Lower lobe of right lung (tissue), 2 donors: Measurements from ENCODE around the gene UIMC1. TPM values are rescaled to one million over a fixed set of nuclear protein-coding genes. Genes with fewer than 3 reads are reported as not detected.

Experiments used
- ATAC-seq, 2 donors: fragments of 200-7000 bp; cut with Tn5 transposase; one replicate each; pipeline ENCODE4 v1.9.1; 2020 to 2022; ENCODE audit warnings: mild to moderate bottlenecking in 2 of 2, moderate library complexity in 2 of 2
- DNase-seq: peaks from one replicate; pipeline ENCODE4 v3.0.0-alpha.2; 2020
- H3K27ac ChIP-seq: fragments of 200-600 bp; one replicate; pipeline ENCODE4 v1.8.0; 2022
- H3K27me3 ChIP-seq: fragments of 200-600 bp; one replicate; pipeline ENCODE4 v1.8.0; 2022; ENCODE audit warnings: low read depth
- H3K36me3 ChIP-seq: fragments of 200-600 bp; one replicate; pipeline ENCODE4 v1.8.0; 2022; ENCODE audit warnings: mild to moderate bottlenecking
- H3K4me1 ChIP-seq: fragments of 200-600 bp; one replicate; pipeline ENCODE4 v1.8.0; 2022
- H3K4me3 ChIP-seq: fragments of 200-600 bp; one replicate; pipeline ENCODE4 v1.8.0; 2022; ENCODE audit warnings: mild to moderate bottlenecking
- H3K9me3 ChIP-seq: fragments of 200-600 bp; one replicate; pipeline ENCODE4 v1.8.0; 2022
- CTCF ChIP-seq: fragments of 200-600 bp; IDR thresholded peaks from one replicate; pipeline ENCODE4 v1.8.0; 2022; ENCODE audit warnings: antibody characterized with exemption, mild to moderate bottlenecking
- intact Hi-C: fragments of 100-400 bp; cut with DNase I; formaldehyde crosslinking; loops from one replicate; pipeline ENCODE4 v1.11.0; 2022
- total RNA-seq: library from RNA; stranded (reverse); fragmentation: NEBNext Ultra II Directional; extraction: Animal tissue kit (Norgen Biotek cat#: 25700); gene quantifications from one replicate; pipeline ENCODE4 v1.2.1, GENCODE V29; 2021
- donor health status: DM: no; HTN: yes; CAD: no; lungs with severe emphysema.

Gene UIMC1
- total RNA-seq, 1 donor from 2014 or later: 39.1 TPM

- Histone ChIP-seq H3K9me3 (no peaks in the 10 kb centered on the region), H3K4me3 (no peak overlapping the region), H3K27me3 (no peaks in the 10 kb centered on the region), H3K36me3 (peaks cover 65% of the 10 kb centered on the region), H3K27ac (no peak overlapping the region), H3K4me1 (peaks cover 8% of the 10 kb centered on the region)
- intact Hi-C loops: no loop called here
- ATAC-seq (no peak), DNase-seq (no peak)
- no peak for TF ChIP-seq CTCF
These were observed 97.8 kb downstream of the UIMC1 start for GRCh38 chr5:176908675-176909368.

DNA sequence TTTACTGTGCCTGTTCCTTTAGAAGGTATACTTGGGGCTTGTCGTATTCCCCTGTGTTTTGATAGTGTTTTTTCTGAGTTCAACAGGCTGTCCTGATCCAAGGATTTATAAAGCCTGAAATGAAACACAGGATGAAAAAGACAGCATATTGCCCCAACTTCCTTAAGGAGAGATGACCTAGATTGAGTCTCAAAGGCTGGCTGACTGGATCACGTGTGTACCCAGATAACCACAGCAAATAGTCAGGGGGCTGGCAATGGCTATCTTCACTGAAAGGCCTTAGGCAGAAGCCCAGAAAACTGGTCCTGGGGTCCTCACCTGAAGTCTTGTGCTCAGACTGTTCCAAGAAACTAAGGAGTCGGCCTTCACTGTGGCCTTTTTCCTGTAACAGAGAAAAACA lies 99.8 kb downstream of the UIMC1 start:
- intact Hi-C loops: no loop called here
- H3K4me1 ChIP-seq: peaks cover 18% of the 10 kb centered on the region
- H3K4me3 ChIP-seq: no peak overlapping the region
- no peak overlapping the region for H3K27ac ChIP-seq
- ATAC-seq: no peak
- DNase-seq: no peak
- no peaks in the 10 kb centered on the region for H3K9me3 ChIP-seq
- peaks cover 83% of the 10 kb centered on the region for H3K36me3 ChIP-seq
- no peak for TF ChIP-seq CTCF
- no peaks in the 10 kb centered on the region for H3K27me3 ChIP-seq

DNA sequence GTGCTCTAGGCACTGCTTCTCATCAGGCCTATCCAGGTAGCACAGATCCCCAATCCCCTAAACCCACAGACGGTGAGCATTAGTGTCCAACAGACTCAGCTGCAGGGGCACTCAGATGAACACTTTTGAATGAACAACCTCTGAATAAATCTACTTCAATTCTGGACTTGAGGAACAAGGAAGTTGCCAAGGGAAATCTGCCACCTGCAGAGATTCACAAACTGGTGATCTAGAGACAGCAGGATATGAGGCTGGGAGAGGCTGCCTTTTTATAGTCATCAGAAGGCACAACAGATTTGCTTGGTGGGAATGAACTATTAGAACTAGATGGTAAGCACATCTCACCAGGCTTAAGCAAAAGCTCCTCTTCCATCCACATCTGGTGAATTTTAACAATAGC lies 100.5 kb downstream of the UIMC1 start:
- H3K4me1 ChIP-seq: peaks cover 20% of the 10 kb centered on the region
- no peak for ATAC-seq
- no peaks in the 10 kb centered on the region for H3K9me3 ChIP-seq
- intact Hi-C loops: no loop called here
- DNase-seq: no peak
- H3K4me3 ChIP-seq: no peak overlapping the region
- no peaks in the 10 kb centered on the region for H3K27me3 ChIP-seq
- H3K27ac ChIP-seq: no peak overlapping the region
- H3K36me3 ChIP-seq: peaks cover 83% of the 10 kb centered on the region
- no peak for TF ChIP-seq CTCF

DNA sequence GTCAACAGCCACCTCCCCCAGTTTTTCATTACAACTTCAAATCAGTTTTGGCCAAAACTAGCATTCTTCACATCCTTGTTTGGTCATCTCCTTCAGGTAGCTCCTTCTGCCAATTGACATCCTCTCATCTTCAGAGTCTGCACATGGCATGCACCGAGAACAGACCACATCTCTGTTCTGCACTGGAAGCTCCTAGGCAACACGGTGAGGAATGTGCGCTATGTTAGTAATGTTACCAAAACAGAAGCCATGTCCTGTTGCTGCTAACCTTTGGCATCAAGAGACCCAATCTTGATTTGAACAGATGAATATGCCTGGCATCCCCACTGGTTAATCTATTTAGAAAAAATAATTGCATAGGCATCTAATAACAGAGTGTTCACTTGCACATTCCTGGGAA lies 102.3 kb downstream of the UIMC1 start:
- no peak for TF ChIP-seq CTCF
- intact Hi-C loops: no loop called here
- peaks cover 36% of the 10 kb centered on the region for H3K4me1 ChIP-seq
- peaks cover 73% of the 10 kb centered on the region for H3K36me3 ChIP-seq
- no peak for ATAC-seq
- H3K27ac ChIP-seq: no peak overlapping the region
- H3K4me3 ChIP-seq: no peak overlapping the region
- no peak for DNase-seq
- no peaks in the 10 kb centered on the region for H3K9me3 ChIP-seq
- H3K27me3 ChIP-seq: no peaks in the 10 kb centered on the region

DNA sequence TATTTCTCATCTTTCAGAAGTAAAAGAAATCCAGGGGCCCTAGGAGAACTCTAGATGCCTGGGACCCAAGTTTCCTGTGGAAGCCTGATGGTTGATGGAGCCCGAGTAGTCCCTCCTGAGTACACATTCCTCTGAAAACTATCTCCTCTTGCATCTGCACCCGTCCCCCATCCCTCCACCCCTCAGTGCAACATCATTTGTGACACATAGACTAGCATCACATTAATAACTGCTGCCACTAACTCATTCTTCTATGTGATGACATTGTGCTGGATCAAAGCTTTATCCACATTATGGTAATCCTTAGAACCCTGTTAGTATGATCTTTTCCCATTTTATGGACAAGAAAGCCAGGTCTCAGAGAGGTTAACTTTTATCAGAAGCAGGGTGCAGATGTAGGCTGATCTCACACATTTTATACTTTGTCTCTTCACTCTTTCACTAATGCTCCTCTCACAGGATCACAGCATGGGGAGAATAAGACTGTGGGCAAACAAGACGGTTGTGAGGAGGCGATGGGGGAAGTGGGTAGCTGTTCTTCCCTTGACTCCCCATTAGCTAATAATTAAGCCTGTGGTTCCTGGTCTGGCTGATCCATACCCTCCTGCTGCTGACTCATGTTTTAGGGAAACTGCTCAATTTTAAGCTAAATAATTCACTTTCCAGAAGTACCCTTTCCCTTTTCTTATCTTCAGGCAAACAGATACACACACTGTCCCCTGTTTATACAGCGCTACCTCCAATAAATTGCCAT lies 103.5 kb downstream of the UIMC1 start:
- DNase-seq: no peak
- H3K9me3 ChIP-seq: no peaks in the 10 kb centered on the region
- H3K27me3 ChIP-seq: no peaks in the 10 kb centered on the region
- H3K36me3 ChIP-seq: peaks cover 61% of the 10 kb centered on the region
- no peak overlapping the region for H3K4me3 ChIP-seq
- TF ChIP-seq CTCF: no peak
- peaks cover 38% of the 10 kb centered on the region for H3K4me1 ChIP-seq
- H3K27ac ChIP-seq: no peak overlapping the region
- ATAC-seq: peak in 1 of 2 donors; percentile 13
- intact Hi-C loops: no loop called here
